ENCODE measurements around the gene DNAJC13. TPM values are rescaled to one million over a fixed set of nuclear protein-coding genes. Genes with fewer than 3 reads are reported as not detected.

DNAJC13 gene
- total and polyA plus RNA-seq, 2 of the 8 experiments (the other 6 are each of a cell fraction or from before 2014, with no cell fraction given), result 7.9 to 28.8 TPM

- TF ChIP-seq JUN (IDR thresholded peaks at IDR 0.05; ENCODE audit: low read depth, low read length) (no peak), SP2 (IDR thresholded peaks at IDR 0.05; ENCODE audit: low read length) (no peak), CHD2 (IDR thresholded peaks at IDR 0.05; ENCODE audit: low read length) (no peak), TEAD4 (IDR thresholded peaks at IDR 0.05; ENCODE audit: low read depth, low read length) (no peak), SUZ12 (IDR thresholded peaks at IDR 0.05; ENCODE audit: low read length) (no peak), TAF1 (IDR thresholded peaks at IDR 0.05; ENCODE audit: low read depth, low read length) (peak; percentile 43), RAD21 (IDR thresholded peaks at IDR 0.05 in 1 of 2, conservative IDR thresholded peaks at IDR 0.05 in 1 of 2; ENCODE audit: low read depth in 2 of 2, low read length in 2 of 2) (no peak), CHD1 (IDR thresholded peaks at IDR 0.05; ENCODE audit: low read depth, low read length) (no peak)
These were observed 551 bp downstream of the DNAJC13 start (continued) for GRCh38 chr3:132417695-132418411.
